ENCODE data around the gene PLOD3. TPM values are rescaled to one million over a fixed set of nuclear protein-coding genes. Genes with fewer than 3 reads are reported as not detected.
A peak's percentile ranks its signal among the peaks of the same experiment; 100 is the strongest.
"Not testable (repeated sequence)": the region's sequence is repeated elsewhere in the genome, so short reads cannot be mapped to it uniquely, and the experiment has no call there.

PLOD3 gene
- polyA plus RNA-seq (ENCODE audit: insufficient read length in 4 of 4), result 10 to 100 TPM; 42.1 to 50.0 (median 45.4) TPM

GRCh38 chr7:101217388-101218235, at the start of gene PLOD3, which contains the start of gene ZNHIT1:
PLOD3 (minus strand) TSS chr7:101217581; CDS start chr7:101217274, 307 bp downstream.
ZNHIT1 (plus strand) TSS chr7:101218165; CDS start chr7:101218196, 31 bp downstream.
- DNase-seq (ENCODE audit: low read depth in 4 of 4, low spot score in 3 of 4), result peak; percentile 96 to 99 (median 98)

DNA sequence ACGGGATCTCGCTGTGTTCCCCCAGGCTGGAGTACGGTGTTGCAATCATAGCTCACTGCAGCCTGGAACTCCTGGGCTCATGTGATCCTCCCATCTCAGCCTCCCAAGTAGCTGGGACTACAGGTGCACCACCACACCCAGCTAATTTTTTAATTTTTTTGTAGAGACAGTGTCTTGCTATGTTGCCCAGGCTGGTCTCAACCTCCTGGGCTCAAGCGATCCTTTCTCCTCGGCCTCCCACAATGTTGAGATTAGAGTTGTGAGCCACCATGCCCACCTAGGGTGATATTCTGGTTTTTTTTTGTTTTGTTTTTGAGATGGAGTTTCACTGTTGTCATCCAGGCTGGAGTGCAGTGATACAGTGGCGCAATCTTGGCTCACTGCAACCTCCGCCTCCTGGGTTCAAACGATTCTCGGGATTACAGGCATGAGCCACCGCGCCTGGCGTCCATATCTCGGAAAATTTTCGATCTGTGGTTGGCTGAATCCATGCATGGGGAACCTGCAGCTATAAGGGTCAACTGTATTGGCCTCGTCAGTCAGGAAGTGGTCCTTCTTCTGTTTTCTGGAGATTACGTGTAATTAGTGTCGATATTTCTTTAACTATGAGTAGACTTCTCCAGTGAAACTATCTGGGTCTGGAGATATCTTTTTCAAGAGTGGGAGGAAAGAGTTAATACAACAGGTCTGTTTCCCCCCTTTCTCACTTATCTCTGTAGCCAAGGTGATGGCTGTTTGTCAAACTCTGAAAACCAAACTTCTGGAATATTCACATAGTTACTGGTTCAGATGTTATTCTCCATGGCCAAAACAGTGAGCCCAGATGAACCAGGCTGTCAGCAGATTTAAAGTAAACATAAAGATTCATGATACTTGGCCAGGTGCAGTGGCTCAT, 48.5 kb upstream of the PLOD3 start:
- DNase-seq (ENCODE audit: low read depth in 4 of 4, low spot score in 3 of 4), result no peak

GRCh38 chr7:101264102-101264706, 46.8 kb upstream of the PLOD3 start:
- peak in 2 of 4 donors; percentile 21 to 51 for DNase-seq (ENCODE audit: low read depth in 4 of 4, low spot score in 3 of 4)

DNA sequence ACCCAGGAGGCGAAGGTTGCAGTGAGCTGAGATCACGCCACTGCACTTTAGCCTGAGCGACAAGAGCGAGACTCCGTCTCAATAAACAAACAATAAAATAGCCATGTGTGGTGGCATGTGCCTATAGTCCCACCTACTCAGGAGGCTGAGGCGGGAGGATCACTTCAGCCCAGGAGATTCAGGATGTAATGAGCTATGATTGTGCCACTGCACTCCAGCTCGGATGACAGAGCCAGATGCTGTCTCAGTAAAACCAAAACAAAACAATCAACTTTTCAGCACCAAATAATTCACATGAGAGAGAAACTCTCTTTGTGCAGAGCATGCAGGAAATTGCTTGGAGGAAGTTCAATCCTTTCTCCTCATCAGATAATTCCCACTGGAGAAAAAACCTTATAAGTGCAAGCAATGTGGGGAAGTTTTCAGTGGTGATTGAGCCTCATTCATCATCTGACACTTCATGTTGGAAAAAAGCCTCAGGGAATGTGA, 40.9 kb upstream of the PLOD3 start:
- no peak for DNase-seq (ENCODE audit: low read depth in 4 of 4, low spot score in 3 of 4)

GRCh38 chr7:101255796-101256195, 38.4 kb upstream of the PLOD3 start:
- DNase-seq (ENCODE audit: low read depth in 4 of 4, low spot score in 3 of 4), result no peak

DNA sequence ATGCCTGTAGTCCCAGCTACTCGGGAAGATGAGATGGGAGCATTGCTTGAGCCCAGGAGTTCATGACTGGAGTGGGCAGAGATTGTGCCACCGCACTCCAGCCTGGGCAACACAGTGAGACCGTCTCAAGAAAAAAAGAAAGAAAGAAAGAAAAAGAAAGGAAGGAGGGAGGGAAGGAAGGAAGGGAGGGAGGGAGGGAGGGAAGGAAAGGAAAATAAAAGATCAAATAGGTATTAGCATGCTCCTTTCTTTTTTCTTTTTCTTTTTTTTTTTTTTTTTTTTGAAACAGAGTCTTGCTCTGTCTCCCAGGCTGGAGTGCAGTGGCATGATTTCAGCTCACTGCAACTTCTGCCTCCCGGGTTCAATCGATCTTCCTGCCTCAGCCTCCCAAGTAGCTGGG, 35.8 kb upstream of the PLOD3 start:
- not testable (repeated sequence) for DNase-seq (ENCODE audit: low read depth in 4 of 4, low spot score in 3 of 4)

- peak; percentile 93 to 97 (median 95) for DNase-seq (ENCODE audit: low read depth in 4 of 4, low spot score in 3 of 4)
Observed at GRCh38 chr7:101251871-101252659, 34.7 kb upstream of the PLOD3 start.

DNA sequence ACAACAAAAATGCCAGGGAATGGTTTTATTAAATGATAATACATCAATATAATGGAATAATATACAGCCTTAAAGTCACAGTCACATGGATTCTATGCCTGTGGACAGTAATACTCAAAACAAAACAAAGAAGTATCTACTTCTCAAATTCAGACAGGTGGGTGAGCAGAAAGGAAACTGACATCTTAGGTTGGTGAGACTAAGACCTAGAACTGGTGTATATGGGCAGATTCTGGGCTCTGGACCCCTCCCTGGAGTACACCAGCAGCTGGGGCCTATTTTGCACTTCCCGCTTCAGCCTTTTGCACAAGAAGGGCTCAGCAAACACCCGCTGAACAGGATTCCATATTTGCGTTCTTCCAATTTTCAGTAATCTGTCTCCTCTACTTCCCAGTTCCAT, 32.9 kb upstream of the PLOD3 start:
- no peak for DNase-seq (ENCODE audit: low read depth in 4 of 4, low spot score in 3 of 4)

GRCh38 chr7:101248276-101248675, 30.9 kb upstream of the PLOD3 start:
- no peak for DNase-seq (ENCODE audit: low read depth in 4 of 4, low spot score in 3 of 4)

GRCh38 chr7:101245147-101245668, 27.8 kb upstream of the PLOD3 start:
- DNase-seq (ENCODE audit: low read depth in 4 of 4, low spot score in 3 of 4), result no peak

- peak; percentile 79 to 92 (median 80) for DNase-seq (ENCODE audit: low read depth in 4 of 4, low spot score in 3 of 4)
Observed at GRCh38 chr7:101244375-101245146, 27.2 kb upstream of the PLOD3 start, which contains the start of gene FIS1. FIS1 (minus strand) TSS chr7:101245081; CDS start chr7:101245004, 77 bp downstream.

GRCh38 chr7:101243646-101244374, 26.4 kb upstream of the PLOD3 start:
- no peak for DNase-seq (ENCODE audit: low read depth in 4 of 4, low spot score in 3 of 4)

- DNase-seq (ENCODE audit: low read depth in 4 of 4, low spot score in 3 of 4), result no peak
Observed at GRCh38 chr7:101241443-101242349, 24.3 kb upstream of the PLOD3 start.

DNA sequence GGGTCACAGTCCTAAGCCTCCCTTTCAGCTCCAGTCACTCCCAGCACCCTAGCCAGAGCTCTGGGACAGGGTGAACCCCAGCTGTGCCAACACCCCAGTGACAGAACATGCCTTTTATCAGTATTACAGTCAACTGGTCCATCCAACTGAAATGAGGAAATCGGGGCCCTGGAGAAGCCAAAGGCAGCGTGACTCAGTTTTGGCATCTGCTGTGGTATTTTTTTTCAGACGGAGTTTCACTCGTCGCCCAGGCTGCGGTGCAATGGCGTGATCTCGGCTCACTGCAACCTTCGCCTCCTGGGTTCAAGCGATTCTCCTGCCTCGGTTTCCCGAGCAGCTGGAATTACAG, 23.6 kb upstream of the PLOD3 start:
- no peak for DNase-seq (ENCODE audit: low read depth in 4 of 4, low spot score in 3 of 4)

- DNase-seq (ENCODE audit: low read depth in 4 of 4, low spot score in 3 of 4), result no peak
Observed at GRCh38 chr7:101240226-101241014, 23.0 kb upstream of the PLOD3 start.

GRCh38 chr7:101239951-101240220, 22.5 kb upstream of the PLOD3 start:
- DNase-seq (ENCODE audit: low read depth in 4 of 4, low spot score in 3 of 4), result no peak
